ENCODE measurements around the gene NCAM2. TPM values are rescaled to one million over a fixed set of nuclear protein-coding genes. Genes with fewer than 3 reads are reported as not detected.

Gene NCAM2
- polyA plus RNA-seq, 1 donor from 2014 or later: 9.8 TPM

- Histone ChIP-seq H2AFZ (ENCODE audit: low read depth, low read length) (no peak overlapping the region), H3K27me3 (ENCODE audit: insufficient read depth, low read depth, low read length) (no peaks in the 10 kb centered on the region), H3K36me3 (ENCODE audit: insufficient read depth, low read length) (no peaks in the 10 kb centered on the region)
These were observed 160.2 kb downstream of the NCAM2 start for GRCh38 chr21:21158376-21158918.

GRCh38 chr21:21159253-21159899 lies 161.2 kb downstream of the NCAM2 start:
- Histone ChIP-seq H3K9ac (ENCODE audit: low read length) (no peak overlapping the region), H2AFZ (ENCODE audit: low read depth, low read length) (no peak overlapping the region), H3K36me3 (ENCODE audit: insufficient read depth, low read length) (no peaks in the 10 kb centered on the region), H3F3A (ENCODE audit: insufficient read depth, low read length, poor library complexity, severe bottlenecking) (no peaks in the 10 kb centered on the region), H3K4me2 (ENCODE audit: low read length) (no peak overlapping the region), H3K79me2 (replicated peaks; ENCODE audit: insufficient read depth, low read length) (no peaks in the 10 kb centered on the region), H3K4me3 (ENCODE audit: low read length) (no peak overlapping the region), H3K27ac (ENCODE audit: low read length) (no peak overlapping the region), H3K9me3 (ENCODE audit: low read length) (no peaks in the 10 kb centered on the region), H3K27me3 (ENCODE audit: insufficient read depth, low read depth, low read length) (no peaks in the 10 kb centered on the region), H4K20me1 (ENCODE audit: insufficient read depth) (no peaks in the 10 kb centered on the region), H3K9me2 (ENCODE audit: insufficient read depth, low read length) (no peaks in the 10 kb centered on the region)
- TF ChIP-seq CTCF (IDR thresholded peaks at IDR 0.05; ENCODE audit: poor library complexity, severe bottlenecking) (no peak), EP300 (conservative IDR thresholded peaks at IDR 0.05; ENCODE audit: poor library complexity, severe bottlenecking) (no peak), TAF1 (IDR thresholded peaks at IDR 0.05; ENCODE audit: low read depth) (no peak), RAD21 (conservative IDR thresholded peaks at IDR 0.05) (no peak), REST (IDR thresholded peaks at IDR 0.05; ENCODE audit: borderline replicate concordance) (no peak)

More at GRCh38 chr21:21158376-21158918, 160.2 kb downstream of the NCAM2 start:
- Histone ChIP-seq H3K9me3 (ENCODE audit: low read length) (no peaks in the 10 kb centered on the region), H3K9ac (ENCODE audit: low read length) (no peak overlapping the region), H3K4me2 (ENCODE audit: low read length) (no peak overlapping the region), H3F3A (ENCODE audit: insufficient read depth, low read length, poor library complexity, severe bottlenecking) (no peaks in the 10 kb centered on the region), H3K9me2 (ENCODE audit: insufficient read depth, low read length) (no peaks in the 10 kb centered on the region), H3K79me2 (replicated peaks; ENCODE audit: insufficient read depth, low read length) (no peaks in the 10 kb centered on the region), H3K4me3 (ENCODE audit: low read length) (no peak overlapping the region), H4K20me1 (ENCODE audit: insufficient read depth) (no peaks in the 10 kb centered on the region), H3K27ac (ENCODE audit: low read length) (no peak overlapping the region)
- TF ChIP-seq POLR2AphosphoS5 (IDR thresholded peaks at IDR 0.05) (no peak), CTCF (IDR thresholded peaks at IDR 0.05; ENCODE audit: poor library complexity, severe bottlenecking) (no peak), MXI1 (conservative IDR thresholded peaks at IDR 0.05; ENCODE audit: poor library complexity, severe bottlenecking) (no peak), EP300 (conservative IDR thresholded peaks at IDR 0.05; ENCODE audit: poor library complexity, severe bottlenecking) (no peak), RAD21 (conservative IDR thresholded peaks at IDR 0.05) (no peak), SMC3 (conservative IDR thresholded peaks at IDR 0.05; ENCODE audit: poor library complexity) (no peak), TAF1 (IDR thresholded peaks at IDR 0.05; ENCODE audit: low read depth) (no peak), REST (IDR thresholded peaks at IDR 0.05; ENCODE audit: borderline replicate concordance) (no peak), EZH2 (IDR thresholded peaks at IDR 0.05; ENCODE audit: borderline replicate concordance, insufficient read depth, low read length, poor library complexity, severe bottlenecking) (no peak)
